Stimulated activated naive CD4-positive, alpha-beta T cell treated with Interleukin-2 at 50 U/mL for 16 hours (primary cell): ENCODE measurements around the gene RAB3B.

Experiments
- DNase-seq: peaks from one replicate; lab custom pipeline; 2025; lab: John Stamatoyannopoulos, UW

Gene RAB3B

GRCh38 chr1:51956528-51957509 is 33.7 kb downstream of the RAB3B start:
- DNase-seq, result no peak

- DNase-seq, result no peak
Observed at GRCh38 chr1:51955797-51956527, 34.5 kb downstream of the RAB3B start.

- DNase-seq, result no peak
Observed at GRCh38 chr1:51954783-51955182, 35.7 kb downstream of the RAB3B start.

GRCh38 chr1:51953079-51953478 is 37.4 kb downstream of the RAB3B start:
- no peak for DNase-seq

- DNase-seq, result no peak
Observed at GRCh38 chr1:51952638-51953037, 37.9 kb downstream of the RAB3B start.

GRCh38 chr1:51950701-51951100 is 39.8 kb downstream of the RAB3B start:
- DNase-seq, result no peak

- no peak for DNase-seq
Observed at GRCh38 chr1:51949014-51949702, 41.3 kb downstream of the RAB3B start.

- DNase-seq, result no peak
Observed at GRCh38 chr1:51948491-51948915, 42.0 kb downstream of the RAB3B start.

- no peak for DNase-seq
Observed at GRCh38 chr1:51946300-51946699, 44.2 kb downstream of the RAB3B start.

- no peak for DNase-seq
Observed at GRCh38 chr1:51945591-51945990, 44.9 kb downstream of the RAB3B start.

- DNase-seq, result no peak
Observed at GRCh38 chr1:51942281-51942680, 48.2 kb downstream of the RAB3B start.

GRCh38 chr1:51941528-51941927 is 49.0 kb downstream of the RAB3B start:
- DNase-seq, result no peak

- DNase-seq, result no peak
Observed at GRCh38 chr1:51937112-51937511, 53.4 kb downstream of the RAB3B start.

- no peak for DNase-seq
Observed at GRCh38 chr1:51936531-51936930, 54.0 kb downstream of the RAB3B start.

GRCh38 chr1:51933344-51933743 is 57.2 kb downstream of the RAB3B start:
- DNase-seq, result no peak

- DNase-seq, result no peak
Observed at GRCh38 chr1:51930329-51930728, 60.2 kb downstream of the RAB3B start.

GRCh38 chr1:51928896-51929295 is 61.6 kb downstream of the RAB3B start:
- DNase-seq, result no peak

GRCh38 chr1:51927029-51927428 is 63.5 kb downstream of the RAB3B start:
- no peak for DNase-seq

- DNase-seq, result no peak
Observed at GRCh38 chr1:51926171-51926812, 64.2 kb downstream of the RAB3B start.

GRCh38 chr1:51924455-51924854 is 66.0 kb downstream of the RAB3B start:
- no peak for DNase-seq

GRCh38 chr1:51922040-51922439 is 68.5 kb downstream of the RAB3B start:
- DNase-seq, result no peak

- no peak for DNase-seq
Observed at GRCh38 chr1:51920130-51920529, 70.4 kb downstream of the RAB3B start.
